ENCODE results near the gene CCL18.

CCL18 gene

DNA sequence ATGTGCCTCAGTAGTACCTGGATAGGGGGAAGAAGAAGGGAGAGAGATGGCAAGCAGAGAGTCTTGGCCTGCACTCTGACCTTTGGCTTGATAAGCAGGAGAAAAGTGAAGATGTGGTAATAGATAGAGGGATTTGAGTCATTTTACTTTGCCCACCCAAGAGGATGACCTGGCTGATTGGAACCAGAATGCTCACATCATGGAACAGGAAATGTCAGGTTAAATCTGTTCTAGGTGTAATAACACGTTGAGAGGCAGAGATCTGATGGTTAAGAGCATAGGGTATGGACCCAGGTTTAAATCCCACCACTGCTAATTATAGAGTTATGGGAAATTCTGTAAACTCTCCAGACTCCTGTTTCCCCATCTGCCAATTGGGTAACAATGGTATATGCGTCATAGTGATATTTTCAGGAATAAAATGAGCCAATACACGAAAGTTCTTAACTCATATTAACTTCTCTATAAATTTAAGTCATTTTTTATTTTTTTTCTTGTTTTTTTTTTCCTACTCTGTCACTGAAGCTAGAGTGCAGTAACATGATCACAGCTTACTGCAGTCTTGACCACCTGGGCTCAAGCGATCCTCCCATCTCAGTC is 8.1 kb upstream of the CCL18 start:
- no peak overlapping the region for H3K4me3 ChIP-seq (ENCODE audit: low read length)
- no peak for DNase-seq (ENCODE audit: low read depth)
- TF ChIP-seq, protein P1, sequence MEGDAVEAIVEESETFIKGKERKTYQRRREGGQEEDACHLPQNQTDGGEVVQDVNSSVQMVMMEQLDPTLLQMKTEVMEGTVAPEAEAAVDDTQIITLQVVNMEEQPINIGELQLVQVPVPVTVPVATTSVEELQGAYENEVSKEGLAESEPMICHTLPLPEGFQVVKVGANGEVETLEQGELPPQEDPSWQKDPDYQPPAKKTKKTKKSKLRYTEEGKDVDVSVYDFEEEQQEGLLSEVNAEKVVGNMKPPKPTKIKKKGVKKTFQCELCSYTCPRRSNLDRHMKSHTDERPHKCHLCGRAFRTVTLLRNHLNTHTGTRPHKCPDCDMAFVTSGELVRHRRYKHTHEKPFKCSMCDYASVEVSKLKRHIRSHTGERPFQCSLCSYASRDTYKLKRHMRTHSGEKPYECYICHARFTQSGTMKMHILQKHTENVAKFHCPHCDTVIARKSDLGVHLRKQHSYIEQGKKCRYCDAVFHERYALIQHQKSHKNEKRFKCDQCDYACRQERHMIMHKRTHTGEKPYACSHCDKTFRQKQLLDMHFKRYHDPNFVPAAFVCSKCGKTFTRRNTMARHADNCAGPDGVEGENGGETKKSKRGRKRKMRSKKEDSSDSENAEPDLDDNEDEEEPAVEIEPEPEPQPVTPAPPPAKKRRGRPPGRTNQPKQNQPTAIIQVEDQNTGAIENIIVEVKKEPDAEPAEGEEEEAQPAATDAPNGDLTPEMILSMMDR (conservative IDR thresholded peaks at IDR 0.05; ENCODE audit: low read depth, low read length) = no peak

- TF ChIP-seq, protein P1 (conservative IDR thresholded peaks at IDR 0.05; ENCODE audit: low read depth, low read length) = no peak
These were observed 6.2 kb upstream of the CCL18 start for GRCh38 chr17:36057911-36058310.

DNA sequence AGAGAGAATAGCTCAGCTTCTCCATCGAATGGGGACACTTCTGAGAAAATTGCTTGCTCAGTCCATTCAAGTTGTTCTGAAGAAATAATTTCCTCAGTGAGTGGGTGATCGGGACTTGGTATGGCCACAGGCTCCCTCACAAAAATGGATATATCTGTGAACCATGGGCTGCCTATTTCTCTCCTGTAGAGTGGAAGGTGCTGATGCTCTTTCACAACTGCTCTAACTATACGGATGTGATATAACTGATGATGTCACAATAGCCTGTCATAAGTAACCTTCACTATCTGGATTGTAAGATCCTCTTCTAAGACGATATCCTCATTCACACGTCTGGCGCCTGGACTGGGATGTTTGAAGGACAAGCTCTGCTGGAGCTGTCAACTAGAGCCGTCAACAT is 4.7 kb upstream of the CCL18 start:
- no peak for DNase-seq (ENCODE audit: low read depth)
- H3K4me3 ChIP-seq (ENCODE audit: low read length) = no peak overlapping the region
- TF ChIP-seq, protein P1 (conservative IDR thresholded peaks at IDR 0.05; ENCODE audit: low read depth, low read length) = no peak

More at GRCh38 chr17:36057911-36058310, 6.2 kb upstream of the CCL18 start:
- no peak for DNase-seq (ENCODE audit: low read depth)
- H3K4me3 ChIP-seq (ENCODE audit: low read length) = no peak overlapping the region

GRCh38 chr17:36060816-36061215 is 3.3 kb upstream of the CCL18 start:
- DNase-seq (ENCODE audit: low read depth) = no peak
- no peak overlapping the region for H3K4me3 ChIP-seq (ENCODE audit: low read length)
- TF ChIP-seq, protein P1 (conservative IDR thresholded peaks at IDR 0.05; ENCODE audit: low read depth, low read length) = no peak

DNA sequence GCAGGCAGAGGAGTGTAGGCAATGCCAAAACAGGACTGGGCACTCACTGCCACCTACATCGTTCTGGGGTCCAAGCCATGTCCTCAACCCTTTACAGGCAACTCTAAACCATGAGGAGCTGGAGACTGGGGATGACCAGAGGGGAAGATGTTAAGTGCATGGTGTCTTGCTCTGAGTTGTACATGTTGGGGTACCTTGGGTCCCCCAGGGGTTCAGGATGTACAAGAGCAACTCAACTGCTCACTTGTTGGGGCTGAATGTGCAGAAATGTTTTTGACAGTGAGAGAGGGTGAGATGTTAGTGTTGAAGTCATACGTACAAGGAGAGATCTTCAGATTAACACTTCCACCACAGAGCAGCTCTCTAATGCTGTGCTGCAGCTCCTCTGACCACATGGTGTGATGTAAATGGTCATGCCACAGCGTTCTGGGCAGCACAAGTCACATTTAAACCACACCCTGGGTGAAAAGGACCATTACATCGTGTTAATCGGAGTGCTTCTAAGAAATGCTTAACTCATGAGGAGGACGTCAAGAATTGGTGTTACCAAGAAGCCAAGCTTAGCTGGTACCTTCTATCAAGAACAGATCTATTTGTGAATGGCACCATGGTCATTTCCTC is 2.4 kb downstream of the CCL18 start:
- DNase-seq (ENCODE audit: low read depth) = no peak
- no peak overlapping the region for H3K4me3 ChIP-seq (ENCODE audit: low read length)
- TF ChIP-seq, protein P1 (conservative IDR thresholded peaks at IDR 0.05; ENCODE audit: low read depth, low read length) = no peak

DNA sequence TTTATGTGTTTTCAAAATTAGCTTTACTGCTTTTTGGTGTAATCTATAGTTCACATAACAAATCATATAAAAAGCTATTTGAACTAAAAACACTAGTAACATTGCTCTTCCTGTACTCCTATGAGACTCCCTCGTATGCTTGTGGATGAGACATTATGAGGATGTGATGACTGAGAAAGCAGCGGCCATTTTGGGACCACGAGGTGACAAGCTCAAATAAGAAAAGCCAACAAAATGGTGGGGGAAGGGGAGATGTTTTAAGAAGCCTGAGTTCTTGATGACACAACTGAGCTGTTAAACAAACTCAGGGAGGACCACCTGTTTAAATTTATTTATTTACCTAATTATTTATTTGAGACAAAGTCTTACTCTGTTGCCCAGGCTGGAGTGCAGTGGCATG is 4.5 kb downstream of the CCL18 start:
- DNase-seq (ENCODE audit: low read depth) = no peak

More for the DNA sequence above, 4.5 kb downstream of the CCL18 start:
- H3K4me3 ChIP-seq (ENCODE audit: low read length) = no peak overlapping the region
- TF ChIP-seq, protein P1 (conservative IDR thresholded peaks at IDR 0.05; ENCODE audit: low read depth, low read length) = no peak

All from retinal pigment epithelial cell (primary cell).